GM19238 (cell line): ENCODE data around the gene PDLIM5.
A peak's percentile ranks its signal among the peaks of the same experiment; 100 is the strongest.
"Not testable (repeated sequence)": the region's sequence is repeated elsewhere in the genome, so short reads cannot be mapped to it uniquely, and the experiment has no call there.

Source experiments
- DNase-seq: peaks from one replicate; pipeline ENCODE4 v3.0.0; 2011; ENCODE audit warnings: low spot score; ENCODE audit not compliant: insufficient read length

The PDLIM5 gene

GRCh38 chr4:94591289-94591688, 139.5 kb downstream of the PDLIM5 start:
- no peak for DNase-seq

- no peak for DNase-seq
These were observed 143.3 kb downstream of the PDLIM5 start for GRCh38 chr4:94595013-94595412.

GRCh38 chr4:94595880-94596483, 144.2 kb downstream of the PDLIM5 start:
- DNase-seq: peak; percentile 3

- no peak for DNase-seq
These were observed 147.0 kb downstream of the PDLIM5 start for GRCh38 chr4:94598758-94599157.

GRCh38 chr4:94603170-94603747, 151.5 kb downstream of the PDLIM5 start:
- DNase-seq: no peak

- DNase-seq: no peak
These were observed 153.6 kb downstream of the PDLIM5 start for GRCh38 chr4:94605241-94605805.

- DNase-seq: no peak
These were observed 158.4 kb downstream of the PDLIM5 start for GRCh38 chr4:94610145-94610544.

GRCh38 chr4:94613248-94613647, 161.5 kb downstream of the PDLIM5 start:
- no peak for DNase-seq

- DNase-seq: no peak
These were observed 163.7 kb downstream of the PDLIM5 start for GRCh38 chr4:94615451-94615850.

- DNase-seq: peak; percentile 7
These were observed 169.8 kb downstream of the PDLIM5 start for GRCh38 chr4:94621491-94622080.

GRCh38 chr4:94623126-94623911, 171.6 kb downstream of the PDLIM5 start:
- no peak for DNase-seq

- no peak for DNase-seq
These were observed 175.2 kb downstream of the PDLIM5 start for GRCh38 chr4:94626942-94627341.

- DNase-seq: not testable (repeated sequence)
These were observed 177.3 kb downstream of the PDLIM5 start for GRCh38 chr4:94629058-94629457.

GRCh38 chr4:94629837-94630236, 178.1 kb downstream of the PDLIM5 start:
- DNase-seq: no peak

GRCh38 chr4:94634271-94634670, 182.5 kb downstream of the PDLIM5 start:
- no peak for DNase-seq

GRCh38 chr4:94635177-94635576, 183.4 kb downstream of the PDLIM5 start:
- no peak for DNase-seq

- DNase-seq: no peak
These were observed 184.3 kb downstream of the PDLIM5 start for GRCh38 chr4:94636004-94636403.

GRCh38 chr4:94639298-94639697, 187.6 kb downstream of the PDLIM5 start:
- DNase-seq: no peak

GRCh38 chr4:94640151-94640550, 188.4 kb downstream of the PDLIM5 start:
- DNase-seq: no peak

GRCh38 chr4:94641702-94642560, 190.2 kb downstream of the PDLIM5 start:
- DNase-seq: no peak

GRCh38 chr4:94642561-94642866, 190.8 kb downstream of the PDLIM5 start:
- no peak for DNase-seq
